Vagina (tissue), 2 donors: ENCODE measurements around the gene CEBPG. TPM values are rescaled to one million over a fixed set of nuclear protein-coding genes. Genes with fewer than 3 reads are reported as not detected.

Experiments
- DNase-seq, 2 donors: peaks; one replicate each; pipeline ENCODE4 v3.0.0-alpha.2; 2017; ENCODE audit errors: extremely low spot score in 2 of 2
- H3K27ac ChIP-seq: fragments of 200-600 bp; sonication (generic); one replicate; pipeline ENCODE4 v1.5.1; 2019
- H3K27me3 ChIP-seq: fragments of 200-600 bp; sonication (generic); one replicate; pipeline ENCODE4 v1.5.1; 2019
- H3K36me3 ChIP-seq, 2 donors: fragments of 200-600 bp; sonication (generic); one replicate each; pipeline ENCODE4 v1.5.1; 2017 to 2019
- H3K4me1 ChIP-seq: fragments of 200-600 bp; sonication (generic); one replicate; pipeline ENCODE4 v1.5.1; 2019
- H3K4me3 ChIP-seq, 2 donors: fragments of 200-600 bp; sonication (generic); 1 replicate in 1 of 2; 2 replicates in 1 of 2; pipeline ENCODE4 v1.5.1; 2016 to 2019
- H3K9me3 ChIP-seq: fragments of 200-600 bp; sonication (generic); one replicate; pipeline ENCODE4 v1.5.1; 2019
- CTCF ChIP-seq, 3 experiments: fragments of 450-650 bp in 2 of 3; fragments of 200-600 bp in 1 of 3; sonication (generic) in 1 of 3; IDR thresholded peaks; one replicate each; pipeline ENCODE4 v1.5.1; 2017 to 2019; ENCODE audit warnings: antibody characterized with exemption in 3 of 3, mild to moderate bottlenecking in 2 of 3, moderate library complexity in 2 of 3
- POLR2A ChIP-seq, 2 donors: fragments of 450-650 bp; IDR thresholded peaks; one replicate each; pipeline ENCODE4 v1.6.1; 2017; ENCODE audit warnings: antibody characterized with exemption in 2 of 2, mild to moderate bottlenecking in 2 of 2, moderate library complexity in 2 of 2
- POLR2AphosphoS5 ChIP-seq, 2 donors: sonication (generic); formaldehyde crosslinking; IDR thresholded peaks; one replicate each; pipeline ENCODE4 v1.9.0; 2017; ENCODE audit warnings: antibody characterized with exemption in 2 of 2, mild to moderate bottlenecking in 2 of 2, low read depth in 1 of 2; ENCODE audit not compliant: insufficient read depth in 1 of 2
- intact Hi-C: fragments of 100-400 bp; cut with DNase I; formaldehyde crosslinking; loops from one replicate; pipeline ENCODE4 v1.15.1; 2023
- total RNA-seq: library from RNA; depleted of rRNA; stranded (reverse); fragments of >200 nt; gene quantifications from one replicate; pipeline ENCODE4 v1.2.3, GENCODE V29; 2016

Gene CEBPG
- total RNA-seq, 1 donor from 2014 or later: 20.9 TPM

GRCh38 chr19:33390101-33390907 lies 16.8 kb downstream of the CEBPG start:
- H3K36me3 ChIP-seq: peaks cover 0 to 10% of the 10 kb centered on the region in 2 donors
- H3K4me1 ChIP-seq: peaks cover 78% of the 10 kb centered on the region
- intact Hi-C loops: no loop called here
- no peaks in the 10 kb centered on the region for H3K9me3 ChIP-seq
- TF ChIP-seq POLR2A (IDR thresholded peaks at IDR 0.05) (no peak), POLR2AphosphoS5 (IDR thresholded peaks at IDR 0.05; ENCODE audit: insufficient read depth in 1 of 2, low read depth in 1 of 2) (peak; percentile 66 to 72)
- no peak for DNase-seq
- H3K27ac ChIP-seq: peak overlapping the region; percentile 69
- H3K4me3 ChIP-seq: no peak overlapping the region
- H3K27me3 ChIP-seq: no peaks in the 10 kb centered on the region

DNA sequence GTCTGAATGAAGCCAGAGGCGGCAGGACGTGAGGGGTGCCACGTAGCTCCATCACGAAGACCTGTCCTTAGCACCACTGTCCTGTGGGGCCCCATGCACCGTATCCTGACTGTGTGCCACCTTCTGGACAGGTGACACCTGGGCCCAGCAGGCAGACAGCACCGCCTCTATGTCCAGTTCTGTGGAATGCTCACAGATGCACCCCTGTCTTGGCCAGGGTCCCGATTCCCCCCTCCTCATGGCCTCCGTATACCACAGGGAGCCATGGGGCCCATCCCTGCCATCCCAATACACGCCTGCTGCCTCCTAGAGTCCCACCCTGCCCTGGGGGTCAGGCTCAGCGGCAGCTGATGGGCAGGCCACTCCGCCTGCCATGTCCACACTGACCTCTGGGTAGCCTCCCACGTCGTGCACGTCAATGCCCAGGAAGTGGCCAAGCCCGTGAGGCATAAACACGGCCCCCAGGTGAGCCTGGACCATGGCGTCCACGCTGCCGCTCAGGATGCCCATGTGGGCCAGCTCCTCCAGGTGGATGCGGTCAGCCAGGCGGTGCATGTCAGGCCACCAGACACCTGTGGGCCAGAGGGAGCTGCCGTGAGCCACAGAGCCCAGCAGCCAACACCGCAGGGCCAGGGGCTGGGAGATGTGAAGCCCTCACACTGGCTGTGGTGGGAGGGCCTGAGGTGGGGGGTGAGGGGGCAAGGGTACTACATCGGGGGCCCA lies 17.6 kb downstream of the CEBPG start:
- H3K9me3 ChIP-seq: no peaks in the 10 kb centered on the region
- H3K27me3 ChIP-seq: no peaks in the 10 kb centered on the region
- TF ChIP-seq CTCF (IDR thresholded peaks at IDR 0.05) (no peak), POLR2AphosphoS5 (IDR thresholded peaks at IDR 0.05; ENCODE audit: insufficient read depth in 1 of 2, low read depth in 1 of 2) (no peak), POLR2A (IDR thresholded peaks at IDR 0.05) (no peak)
- peaks cover 0 to 8% of the 10 kb centered on the region in 2 donors for H3K36me3 ChIP-seq
- DNase-seq: no peak
- intact Hi-C loops: no loop called here
- H3K4me3 ChIP-seq: no peak overlapping the region
- H3K27ac ChIP-seq: peak overlapping the region; percentile 10
- H3K4me1 ChIP-seq: peaks cover 85% of the 10 kb centered on the region

DNA sequence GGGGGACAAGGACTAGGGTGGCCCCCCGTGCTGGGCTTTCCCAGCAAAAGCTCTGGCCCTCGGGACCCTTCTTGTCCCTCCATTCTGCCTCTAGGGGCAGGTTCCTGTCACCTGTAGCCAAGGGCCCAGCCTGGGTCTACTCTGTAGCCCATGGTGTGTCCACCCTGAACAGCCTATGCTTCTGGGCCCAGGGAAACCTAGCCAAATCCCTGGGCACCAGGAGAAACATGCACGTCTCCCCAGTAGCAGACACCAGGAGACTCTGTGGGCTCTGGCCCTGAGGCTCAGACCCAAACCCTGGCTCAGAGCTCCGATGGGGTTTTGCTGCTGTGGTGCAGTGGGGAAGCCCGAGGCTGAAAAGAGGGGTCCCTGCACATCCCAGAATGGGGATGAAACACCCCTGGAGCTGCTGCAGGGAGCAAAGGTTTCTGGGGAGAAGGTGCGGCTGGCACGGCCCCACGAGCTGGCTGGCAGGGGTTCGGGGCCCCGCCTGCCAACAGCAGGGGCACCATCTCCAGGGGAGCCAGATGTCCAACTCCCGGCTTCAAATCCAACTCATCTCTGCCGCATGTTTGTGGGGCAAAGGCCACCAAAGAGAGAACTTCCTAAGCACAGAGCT lies 18.2 kb downstream of the CEBPG start:
- intact Hi-C loops: no loop called here
- peaks cover 0 to 1% of the 10 kb centered on the region in 2 donors for H3K36me3 ChIP-seq
- no peak for DNase-seq
- H3K4me1 ChIP-seq: peaks cover 92% of the 10 kb centered on the region
- TF ChIP-seq POLR2AphosphoS5 (IDR thresholded peaks at IDR 0.05; ENCODE audit: insufficient read depth in 1 of 2, low read depth in 1 of 2) (no peak), CTCF (IDR thresholded peaks at IDR 0.05) (no peak), POLR2A (IDR thresholded peaks at IDR 0.05) (no peak)
- H3K9me3 ChIP-seq: no peaks in the 10 kb centered on the region
- H3K4me3 ChIP-seq: no peak overlapping the region
- H3K27ac ChIP-seq: no peak overlapping the region
- H3K27me3 ChIP-seq: no peaks in the 10 kb centered on the region

DNA sequence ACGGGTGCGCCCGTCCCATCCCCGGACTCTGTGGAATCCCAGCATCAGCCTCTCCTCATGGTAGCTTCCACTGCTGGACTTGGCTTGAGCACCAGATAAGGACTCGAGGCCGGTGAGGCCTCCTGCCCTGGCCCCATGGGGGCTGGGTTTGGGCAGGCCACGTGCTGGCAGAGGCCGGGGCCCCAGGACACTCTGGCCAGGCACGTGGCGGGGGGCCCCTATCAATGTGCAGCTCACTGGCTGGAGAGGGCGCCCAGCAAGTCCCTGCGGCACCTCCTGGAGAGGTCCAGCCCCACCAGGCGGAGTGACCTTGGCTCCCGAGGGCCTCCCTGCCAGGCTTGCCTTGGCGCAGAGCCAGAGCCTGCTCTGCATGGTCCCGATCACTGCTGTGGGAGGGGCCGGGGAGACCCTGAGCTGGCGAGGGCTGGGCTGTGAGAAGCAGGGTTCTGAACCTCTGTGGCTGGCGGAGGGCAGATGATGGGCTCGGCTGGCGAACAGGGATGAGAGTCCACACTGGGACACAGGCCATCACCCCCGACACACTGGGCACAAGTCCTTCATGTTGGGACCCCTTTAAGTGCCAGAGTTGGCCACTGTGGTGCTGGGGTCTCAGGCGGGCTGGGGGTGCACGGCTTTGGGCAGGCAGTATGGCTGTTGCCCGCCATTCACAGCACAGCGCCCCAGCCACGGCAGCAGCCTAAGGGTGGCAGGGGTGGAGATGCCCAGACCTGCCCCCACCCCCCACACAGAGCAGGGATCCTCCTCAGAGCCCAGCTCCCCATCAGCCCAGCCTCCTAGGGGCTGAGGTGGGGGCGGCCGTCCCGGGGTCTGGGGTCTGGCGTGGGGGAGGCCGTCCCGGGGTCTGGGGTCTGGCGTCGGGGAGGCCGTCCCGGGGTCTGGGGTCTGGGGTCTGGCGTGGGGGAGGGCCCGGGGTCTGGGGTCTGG lies 19.1 kb downstream of the CEBPG start:
- DNase-seq: no peak
- intact Hi-C loops: no loop called here
- Histone ChIP-seq H3K36me3 (no peaks in the 10 kb centered on the region), H3K4me1 (peaks cover 92% of the 10 kb centered on the region), H3K27me3 (no peaks in the 10 kb centered on the region), H3K4me3 (no peak overlapping the region), H3K27ac (no peak overlapping the region), H3K9me3 (no peaks in the 10 kb centered on the region)
- no peak for TF ChIP-seq CTCF (IDR thresholded peaks at IDR 0.05)
- no peak for TF ChIP-seq POLR2AphosphoS5 (IDR thresholded peaks at IDR 0.05; ENCODE audit: insufficient read depth in 1 of 2, low read depth in 1 of 2)
- no peak for TF ChIP-seq POLR2A (IDR thresholded peaks at IDR 0.05)
